H9 (cell line): Measurements from ENCODE around the gene SUGT1. TPM values are rescaled to one million over a fixed set of nuclear protein-coding genes. Genes with fewer than 3 reads are reported as not detected.

Experiments used
- DNase-seq: peaks from one replicate; pipeline ENCODE4 v3.0.0-alpha.2; 2017
- H2AFZ ChIP-seq: one replicate; pipeline ENCODE4 v1.6.1; 2013; ENCODE audit warnings: mild to moderate bottlenecking, low read length, control low read depth, moderate library complexity
- H2AK5ac ChIP-seq: 2 replicates; pipeline ENCODE4 v1.6.1; 2013; ENCODE audit warnings: low read length, control low read depth, mixed read lengths; ENCODE audit not compliant: insufficient read length
- H2BK120ac ChIP-seq: one replicate; pipeline ENCODE4 v1.6.1; 2013; ENCODE audit warnings: low read depth, mild to moderate bottlenecking, low read length, control low read depth, inconsistent platforms; ENCODE audit not compliant: poor library complexity, severe bottlenecking
- H2BK12ac ChIP-seq: 2 replicates; pipeline ENCODE4 v1.6.1; 2013; ENCODE audit warnings: low read length, control low read depth, mixed read lengths, low read depth; ENCODE audit not compliant: insufficient read length
- H2BK15ac ChIP-seq: 2 replicates; pipeline ENCODE4 v1.6.1; 2013; ENCODE audit warnings: low read depth, low read length, control low read depth
- H2BK20ac ChIP-seq: one replicate; pipeline ENCODE4 v1.6.1; 2013; ENCODE audit warnings: low read depth, mild to moderate bottlenecking, low read length, control low read depth, inconsistent platforms; ENCODE audit not compliant: poor library complexity, severe bottlenecking
- H2BK5ac ChIP-seq: 2 replicates; pipeline ENCODE4 v1.6.1; 2013; ENCODE audit warnings: low read length, control low read depth, mixed read lengths; ENCODE audit not compliant: insufficient read length
- H3K14ac ChIP-seq: 2 replicates; pipeline ENCODE4 v1.6.1; 2013; ENCODE audit warnings: low read length, control low read depth; ENCODE audit not compliant: insufficient read depth
- H3K18ac ChIP-seq: 2 replicates; pipeline ENCODE4 v1.6.1; 2013; ENCODE audit warnings: low read depth, mild to moderate bottlenecking, mixed read lengths, low read length, control low read depth; ENCODE audit not compliant: insufficient read length
- H3K23ac ChIP-seq: 2 replicates; pipeline ENCODE4 v1.6.1; 2013; ENCODE audit warnings: low read length, control low read depth, mixed read lengths, low read depth; ENCODE audit not compliant: insufficient read length
- H3K23me2 ChIP-seq: 2 replicates; pipeline ENCODE4 v1.6.1; 2013; ENCODE audit warnings: low read depth, mild to moderate bottlenecking, mixed read lengths, low read length, control low read depth; ENCODE audit not compliant: insufficient read length, poor library complexity, severe bottlenecking
- H3K27ac ChIP-seq: 2 replicates; pipeline ENCODE4 v1.5.1; 2013; ENCODE audit warnings: low read length, control low read depth, mixed read lengths, low read depth; ENCODE audit not compliant: insufficient read length
- H3K27me3 ChIP-seq: 2 replicates; pipeline ENCODE4 v1.6.1; 2013; ENCODE audit warnings: low read length, control low read depth, inconsistent platforms; ENCODE audit not compliant: insufficient read depth
- H3K4ac ChIP-seq: 2 replicates; pipeline ENCODE4 v1.6.1; 2013; ENCODE audit warnings: low read depth, mild to moderate bottlenecking, control low read depth, inconsistent platforms, low read length, moderate library complexity
- H3K4me1 ChIP-seq: 2 replicates; pipeline ENCODE4 v1.6.1; 2013; ENCODE audit warnings: low read length, control low read depth, inconsistent platforms; ENCODE audit not compliant: insufficient read depth
- H3K4me2 ChIP-seq: 2 replicates; pipeline ENCODE4 v1.6.1; 2013; ENCODE audit warnings: low read length, control low read depth, mixed read lengths; ENCODE audit not compliant: insufficient read length, insufficient read depth
- H3K56ac ChIP-seq: 2 replicates; pipeline ENCODE4 v1.6.1; 2013; ENCODE audit warnings: low read depth, mild to moderate bottlenecking, mixed read lengths, low read length, control low read depth; ENCODE audit not compliant: insufficient read length
- H3K79me1 ChIP-seq: 2 replicates; pipeline ENCODE4 v1.6.1; 2013; ENCODE audit warnings: low read depth, mild to moderate bottlenecking, moderate library complexity, low read length, control low read depth, inconsistent platforms; ENCODE audit not compliant: insufficient read depth, poor library complexity, severe bottlenecking
- H3K79me2 ChIP-seq: 2 replicates; pipeline ENCODE4 v1.6.1; 2013; ENCODE audit warnings: low read length, control low read depth, inconsistent platforms; ENCODE audit not compliant: insufficient read depth
- H3K9ac ChIP-seq: 2 replicates; pipeline ENCODE4 v1.6.1; 2013; ENCODE audit warnings: low read length, control low read depth, mixed read lengths; ENCODE audit not compliant: insufficient read length; ENCODE audit errors: extremely low read depth
- H3K9me3 ChIP-seq: one replicate; pipeline ENCODE4 v1.6.1; 2013; ENCODE audit warnings: low read depth, low read length, inconsistent platforms; ENCODE audit not compliant: control insufficient read depth
- H3T11ph ChIP-seq: one replicate; pipeline ENCODE4 v1.6.1; 2013; ENCODE audit warnings: mild to moderate bottlenecking, low read length, control low read depth, inconsistent platforms
- H4K20me1 ChIP-seq: one replicate; pipeline ENCODE4 v1.6.1; 2013; ENCODE audit not compliant: control insufficient read depth, insufficient read length, insufficient read depth
- H4K5ac ChIP-seq: 2 replicates; pipeline ENCODE4 v1.6.1; 2013; ENCODE audit warnings: low read depth, mild to moderate bottlenecking, mixed read lengths, low read length, control low read depth; ENCODE audit not compliant: insufficient read length
- H4K8ac ChIP-seq: replicated peaks from 2 replicates; pipeline ENCODE4 v1.6.1; 2013; ENCODE audit warnings: low read length, control low read depth, mixed read lengths, low read depth; ENCODE audit not compliant: insufficient read length
- H4K91ac ChIP-seq: 2 replicates; pipeline ENCODE4 v1.6.1; 2013; ENCODE audit warnings: low read depth, mild to moderate bottlenecking, moderate library complexity, mixed read lengths, low read length, control low read depth; ENCODE audit not compliant: insufficient read length
- H3K27ac Mint-ChIP-seq, 3 experiments: 2 replicates in 2 of 3; 3 replicates in 1 of 3; pipeline ENCODE4 v1.8.0; 2020 to 2021; ENCODE audit warnings: mixed read lengths in 3 of 3, mild to moderate bottlenecking in 1 of 3, moderate library complexity in 1 of 3
- H3K27me3 Mint-ChIP-seq: 2 replicates; pipeline ENCODE4 v1.8.0; 2021; ENCODE audit warnings: low read depth, mild to moderate bottlenecking, moderate library complexity, mixed read lengths
- H3K36me3 Mint-ChIP-seq, 3 experiments: 2 replicates in 2 of 3; 3 replicates in 1 of 3; pipeline ENCODE4 v1.8.0; 2020 to 2021; ENCODE audit warnings: low read depth in 3 of 3, mixed read lengths in 3 of 3; ENCODE audit not compliant: insufficient read depth in 1 of 3
- H3K4me1 Mint-ChIP-seq, 2 experiments: 2 replicates each; pipeline ENCODE4 v1.8.0; 2020; ENCODE audit warnings: mixed read lengths in 2 of 2
- H3K4me3 Mint-ChIP-seq, 2 experiments: 2 replicates in 1 of 2; 3 replicates in 1 of 2; pipeline ENCODE4 v1.8.0; 2020 to 2021; ENCODE audit warnings: mild to moderate bottlenecking in 2 of 2, mixed read lengths in 2 of 2, moderate library complexity in 1 of 2
- H3K9me3 Mint-ChIP-seq, 2 experiments: 2 replicates in 1 of 2; 3 replicates in 1 of 2; pipeline ENCODE4 v1.8.0; 2020; ENCODE audit warnings: mild to moderate bottlenecking in 2 of 2, mixed read lengths in 2 of 2, moderate library complexity in 1 of 2
- CTCF ChIP-seq: fragments of 200-600 bp; sonication (generic); conservative IDR thresholded peaks from 3 replicates; pipeline ENCODE4 v1.8.0; 2021; ENCODE audit warnings: antibody characterized with exemption, mild to moderate bottlenecking
- WGBS: extraction: QIAGEN DNeasy Blood & Tissue Kit; methylation state at CpG from one replicate; pipeline ENCODE4 v1.1.7; 2013; ENCODE audit warnings: missing lambda C conversion rate, low lambda C conversion rate, mixed read lengths; ENCODE audit not compliant: insufficient read length; ENCODE audit errors: extremely low coverage; 5-methylcytosine and 5-hydroxymethylcytosine counted together
- total RNA-seq: library from RNA; stranded (reverse); gene quantifications from 2 replicates; pipeline ENCODE4 v1.2.1, GENCODE V29; 2021

Gene SUGT1
- total RNA-seq, 1 experiment from 2014 or later: 99.6 TPM

GRCh38 chr13:52650731-52651130, 1.9 kb upstream of the SUGT1 start:
- DNase-seq: no peak
- Mint-ChIP-seq H3K27me3 (no peaks in the 10 kb centered on the region), H3K9me3 (no peaks in the 10 kb centered on the region), H3K27ac (peak overlapping the region in 2 of 3 experiments; percentile 83 to 90; a peak in 4 of 7 replicates), H3K36me3 (peaks cover 10 to 32% (median 29%) of the 10 kb centered on the region in 3 experiments; a peak in 6 of 7 replicates), H3K4me3 (no peak overlapping the region), H3K4me1 (peaks cover 6 to 7% of the 10 kb centered on the region in 2 experiments)
- H4K8ac ChIP-seq: no peak overlapping the region
- H3K27me3 ChIP-seq: no peaks in the 10 kb centered on the region
- H3K4me2 ChIP-seq: peak overlapping the region; percentile 50
- H2BK15ac ChIP-seq: no peak overlapping the region
- no peak overlapping the region for H4K91ac ChIP-seq
- no peak overlapping the region for H2BK12ac ChIP-seq
- H4K5ac ChIP-seq: no peak overlapping the region
- no peak overlapping the region for H3K14ac ChIP-seq
- no peaks in the 10 kb centered on the region for H3K9me3 ChIP-seq
- no peak overlapping the region for H2BK5ac ChIP-seq
- H2AK5ac ChIP-seq: no peak overlapping the region
- no peak overlapping the region for H3K18ac ChIP-seq
- H3T11ph ChIP-seq: no peak overlapping the region
- WGBS: no CpG with 5 or more reads among the region's 6 CpGs
- no peak overlapping the region for H3K23ac ChIP-seq
- H3K79me2 ChIP-seq: peaks cover 22% of the 10 kb centered on the region; the same call in 1 of the 2 replicates
- no peak overlapping the region for H3K27ac ChIP-seq
- no peak for TF ChIP-seq CTCF
- no peak overlapping the region for H2BK20ac ChIP-seq
- H3K23me2 ChIP-seq: peaks cover 9% of the 10 kb centered on the region
- no peak overlapping the region for H3K56ac ChIP-seq
- H3K9ac ChIP-seq: peak overlapping the region; percentile 93
- no peak overlapping the region for H2BK120ac ChIP-seq
- H3K4me1 ChIP-seq: no peaks in the 10 kb centered on the region; the same call in 1 of the 2 replicates
- H4K20me1 ChIP-seq: no peaks in the 10 kb centered on the region
- H3K79me1 ChIP-seq: peaks cover 2% of the 10 kb centered on the region
- no peak overlapping the region for H2AFZ ChIP-seq
- H3K4ac ChIP-seq: no peak overlapping the region
